ENCODE measurements around the gene ZDHHC8.

The ZDHHC8 gene

GRCh38 chr22:20175597-20175900 is 43.9 kb downstream of the ZDHHC8 start:
- Histone ChIP-seq H3K4me3 (ENCODE audit: low read length) (no peak overlapping the region), H3K27me3 (replicated peaks; ENCODE audit: control insufficient read depth, insufficient read depth, low read length) (peaks cover 30% of the 10 kb centered on the region), H3K36me3 (ENCODE audit: control insufficient read depth, insufficient read depth, low read length, severe bottlenecking) (no peaks in the 10 kb centered on the region), H3K9me3 (ENCODE audit: control insufficient read depth, low read length) (no peaks in the 10 kb centered on the region), H3K4me1 (ENCODE audit: control insufficient read depth, insufficient read depth, low read length) (no peaks in the 10 kb centered on the region), H3K9ac (ENCODE audit: low read length) (no peak overlapping the region)
- peak; percentile 42 for DNase-seq (ENCODE audit: low read depth)

GRCh38 chr22:20176421-20177085 is 44.9 kb downstream of the ZDHHC8 start:
- Histone ChIP-seq H3K4me1 (ENCODE audit: control insufficient read depth, insufficient read depth, low read length) (no peaks in the 10 kb centered on the region), H3K4me3 (ENCODE audit: low read length) (no peak overlapping the region), H3K9me3 (ENCODE audit: control insufficient read depth, low read length) (no peaks in the 10 kb centered on the region), H3K36me3 (ENCODE audit: control insufficient read depth, insufficient read depth, low read length, severe bottlenecking) (no peaks in the 10 kb centered on the region), H3K27me3 (replicated peaks; ENCODE audit: control insufficient read depth, insufficient read depth, low read length) (peaks cover 29% of the 10 kb centered on the region), H3K9ac (ENCODE audit: low read length) (no peak overlapping the region)
- no peak for DNase-seq (ENCODE audit: low read depth)

GRCh38 chr22:20177217-20177911 is 45.8 kb downstream of the ZDHHC8 start:
- H3K27me3 ChIP-seq (replicated peaks; ENCODE audit: control insufficient read depth, insufficient read depth, low read length), result peaks cover 29% of the 10 kb centered on the region
- no peak overlapping the region for H3K9ac ChIP-seq (ENCODE audit: low read length)
- no peaks in the 10 kb centered on the region for H3K9me3 ChIP-seq (ENCODE audit: control insufficient read depth, low read length)
- no peaks in the 10 kb centered on the region for H3K36me3 ChIP-seq (ENCODE audit: control insufficient read depth, insufficient read depth, low read length, severe bottlenecking)
- no peak overlapping the region for H3K4me3 ChIP-seq (ENCODE audit: low read length)
- H3K4me1 ChIP-seq (ENCODE audit: control insufficient read depth, insufficient read depth, low read length), result no peaks in the 10 kb centered on the region
- no peak for DNase-seq (ENCODE audit: low read depth)

- Histone ChIP-seq H3K27me3 (replicated peaks; ENCODE audit: control insufficient read depth, insufficient read depth, low read length) (peaks cover 37% of the 10 kb centered on the region), H3K4me3 (ENCODE audit: low read length) (no peak overlapping the region), H3K9me3 (ENCODE audit: control insufficient read depth, low read length) (no peaks in the 10 kb centered on the region), H3K9ac (ENCODE audit: low read length) (no peak overlapping the region), H3K4me1 (ENCODE audit: control insufficient read depth, insufficient read depth, low read length) (no peaks in the 10 kb centered on the region), H3K36me3 (ENCODE audit: control insufficient read depth, insufficient read depth, low read length, severe bottlenecking) (no peaks in the 10 kb centered on the region)
- no peak for DNase-seq (ENCODE audit: low read depth)
These were observed 46.7 kb downstream of the ZDHHC8 start for GRCh38 chr22:20178075-20178914.

- DNase-seq (ENCODE audit: low read depth), result no peak
- Histone ChIP-seq H3K27me3 (replicated peaks; ENCODE audit: control insufficient read depth, insufficient read depth, low read length) (peaks cover 39% of the 10 kb centered on the region), H3K9ac (ENCODE audit: low read length) (no peak overlapping the region), H3K36me3 (ENCODE audit: control insufficient read depth, insufficient read depth, low read length, severe bottlenecking) (no peaks in the 10 kb centered on the region), H3K9me3 (ENCODE audit: control insufficient read depth, low read length) (no peaks in the 10 kb centered on the region), H3K4me3 (ENCODE audit: low read length) (no peak overlapping the region), H3K4me1 (ENCODE audit: control insufficient read depth, insufficient read depth, low read length) (no peaks in the 10 kb centered on the region)
These were observed 47.3 kb downstream of the ZDHHC8 start for GRCh38 chr22:20178915-20179227.

- H3K4me1 ChIP-seq (ENCODE audit: control insufficient read depth, insufficient read depth, low read length), result no peaks in the 10 kb centered on the region
- H3K9me3 ChIP-seq (ENCODE audit: control insufficient read depth, low read length), result no peaks in the 10 kb centered on the region
These were observed 48.0 kb downstream of the ZDHHC8 start for GRCh38 chr22:20179455-20180244.

GRCh38 chr22:20180245-20180630 is 48.6 kb downstream of the ZDHHC8 start:
- Histone ChIP-seq H3K27me3 (replicated peaks; ENCODE audit: control insufficient read depth, insufficient read depth, low read length) (peaks cover 44% of the 10 kb centered on the region), H3K4me1 (ENCODE audit: control insufficient read depth, insufficient read depth, low read length) (no peaks in the 10 kb centered on the region), H3K9me3 (ENCODE audit: control insufficient read depth, low read length) (no peaks in the 10 kb centered on the region), H3K9ac (ENCODE audit: low read length) (no peak overlapping the region), H3K4me3 (ENCODE audit: low read length) (no peak overlapping the region), H3K36me3 (ENCODE audit: control insufficient read depth, insufficient read depth, low read length, severe bottlenecking) (no peaks in the 10 kb centered on the region)
- no peak for DNase-seq (ENCODE audit: low read depth)

More at GRCh38 chr22:20179455-20180244, 48.0 kb downstream of the ZDHHC8 start:
- Histone ChIP-seq H3K4me3 (ENCODE audit: low read length) (no peak overlapping the region), H3K36me3 (ENCODE audit: control insufficient read depth, insufficient read depth, low read length, severe bottlenecking) (no peaks in the 10 kb centered on the region), H3K27me3 (replicated peaks; ENCODE audit: control insufficient read depth, insufficient read depth, low read length) (peaks cover 40% of the 10 kb centered on the region), H3K9ac (ENCODE audit: low read length) (no peak overlapping the region)
- DNase-seq (ENCODE audit: low read depth), result no peak

GRCh38 chr22:20180640-20181039 is 49.0 kb downstream of the ZDHHC8 start:
- Histone ChIP-seq H3K27me3 (replicated peaks; ENCODE audit: control insufficient read depth, insufficient read depth, low read length) (peaks cover 46% of the 10 kb centered on the region), H3K4me3 (ENCODE audit: low read length) (no peak overlapping the region), H3K36me3 (ENCODE audit: control insufficient read depth, insufficient read depth, low read length, severe bottlenecking) (no peaks in the 10 kb centered on the region), H3K9ac (ENCODE audit: low read length) (no peak overlapping the region), H3K9me3 (ENCODE audit: control insufficient read depth, low read length) (no peaks in the 10 kb centered on the region), H3K4me1 (ENCODE audit: control insufficient read depth, insufficient read depth, low read length) (no peaks in the 10 kb centered on the region)
- DNase-seq (ENCODE audit: low read depth), result no peak

- Histone ChIP-seq H3K27me3 (replicated peaks; ENCODE audit: control insufficient read depth, insufficient read depth, low read length) (peaks cover 45% of the 10 kb centered on the region), H3K9ac (ENCODE audit: low read length) (no peak overlapping the region), H3K4me1 (ENCODE audit: control insufficient read depth, insufficient read depth, low read length) (no peaks in the 10 kb centered on the region), H3K9me3 (ENCODE audit: control insufficient read depth, low read length) (no peaks in the 10 kb centered on the region), H3K4me3 (ENCODE audit: low read length) (no peak overlapping the region), H3K36me3 (ENCODE audit: control insufficient read depth, insufficient read depth, low read length, severe bottlenecking) (no peaks in the 10 kb centered on the region)
- DNase-seq (ENCODE audit: low read depth), result no peak
These were observed 49.7 kb downstream of the ZDHHC8 start for GRCh38 chr22:20181194-20181883.

GRCh38 chr22:20181884-20182236 is 50.3 kb downstream of the ZDHHC8 start:
- Histone ChIP-seq H3K9me3 (ENCODE audit: control insufficient read depth, low read length) (no peaks in the 10 kb centered on the region), H3K36me3 (ENCODE audit: control insufficient read depth, insufficient read depth, low read length, severe bottlenecking) (no peaks in the 10 kb centered on the region), H3K4me3 (ENCODE audit: low read length) (no peak overlapping the region), H3K27me3 (replicated peaks; ENCODE audit: control insufficient read depth, insufficient read depth, low read length) (peaks cover 41% of the 10 kb centered on the region), H3K9ac (ENCODE audit: low read length) (no peak overlapping the region), H3K4me1 (ENCODE audit: control insufficient read depth, insufficient read depth, low read length) (no peaks in the 10 kb centered on the region)
- DNase-seq (ENCODE audit: low read depth), result no peak
